IPS-18c (cell line): ENCODE results near the gene ENPP1.
"Not testable (repeated sequence)": the region's sequence is repeated elsewhere in the genome, so short reads cannot be mapped to it uniquely, and the experiment has no call there.

ENCODE experiments used
- H3K4me3 ChIP-seq: 2 replicates; pipeline ENCODE4 v1.7.0; 2013; ENCODE audit warnings: low read depth, mild to moderate bottlenecking, low read length, moderate library complexity; ENCODE audit not compliant: insufficient read depth
- H3K9me3 ChIP-seq: one replicate; pipeline ENCODE4 v1.6.1; 2013; ENCODE audit warnings: mild to moderate bottlenecking, low read length, moderate library complexity; ENCODE audit not compliant: control insufficient read depth, insufficient read depth

ENPP1 gene

DNA sequence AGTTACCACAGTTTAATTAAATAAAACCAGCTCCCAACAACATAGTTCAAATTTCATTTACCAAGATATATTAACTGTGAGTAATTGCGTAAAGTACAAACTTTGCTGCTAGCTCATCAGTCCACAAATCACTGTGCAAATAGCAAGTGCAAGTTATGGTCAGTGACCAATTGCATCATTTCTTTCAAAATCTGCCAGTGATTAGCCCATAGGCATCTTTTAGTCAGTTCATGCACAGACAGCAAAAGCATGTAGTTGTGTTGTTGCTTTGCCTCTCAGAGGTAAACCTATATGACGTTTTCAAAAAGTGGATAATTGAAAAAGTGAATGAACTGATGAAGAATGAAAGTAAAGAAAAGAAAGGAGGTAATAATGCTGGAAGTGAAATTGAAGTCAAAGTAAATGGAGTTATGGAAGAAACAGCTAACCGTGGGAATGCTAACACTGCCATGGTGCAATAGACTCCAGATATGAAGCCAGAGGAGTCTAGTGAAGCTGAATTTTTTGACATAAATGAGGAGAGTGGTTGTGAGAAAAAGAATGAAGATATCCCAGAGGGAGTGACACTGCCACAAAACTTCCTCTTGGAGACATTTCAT lies 36.5 kb downstream of the ENPP1 start:
- Histone ChIP-seq H3K4me3 (no peak overlapping the region), H3K9me3 (no peaks in the 10 kb centered on the region)

DNA sequence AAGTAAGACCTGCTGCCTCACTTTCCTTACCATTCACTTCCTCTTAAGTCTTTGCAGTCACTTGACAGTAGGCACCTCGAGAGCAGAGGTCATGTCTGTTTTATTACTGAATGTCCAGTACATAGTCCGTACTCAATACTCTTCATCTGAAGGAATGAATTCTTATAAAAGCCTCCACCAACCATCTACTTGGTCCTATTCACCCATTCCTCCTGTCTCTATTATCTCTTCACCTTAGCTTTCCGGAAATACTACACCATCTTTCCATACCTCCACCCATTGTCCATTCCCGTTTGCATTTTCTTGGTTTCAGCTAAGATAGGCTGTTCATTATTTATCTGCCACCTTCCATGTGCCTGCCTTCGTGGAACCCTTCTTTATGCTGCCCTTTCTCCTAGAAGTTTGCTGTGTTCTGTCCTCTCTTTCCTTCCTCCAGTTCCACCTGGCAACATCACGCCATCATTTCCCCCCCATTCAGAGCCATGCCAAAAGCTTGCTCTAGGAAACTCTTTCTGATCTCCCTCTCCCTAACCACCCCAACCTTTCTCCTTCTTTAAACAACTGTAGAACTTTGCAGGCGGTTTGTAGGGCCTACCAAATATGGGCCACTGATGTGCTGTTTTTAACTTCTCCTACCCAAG lies 38.3 kb downstream of the ENPP1 start:
- no peak overlapping the region for H3K4me3 ChIP-seq
- no peaks in the 10 kb centered on the region for H3K9me3 ChIP-seq

DNA sequence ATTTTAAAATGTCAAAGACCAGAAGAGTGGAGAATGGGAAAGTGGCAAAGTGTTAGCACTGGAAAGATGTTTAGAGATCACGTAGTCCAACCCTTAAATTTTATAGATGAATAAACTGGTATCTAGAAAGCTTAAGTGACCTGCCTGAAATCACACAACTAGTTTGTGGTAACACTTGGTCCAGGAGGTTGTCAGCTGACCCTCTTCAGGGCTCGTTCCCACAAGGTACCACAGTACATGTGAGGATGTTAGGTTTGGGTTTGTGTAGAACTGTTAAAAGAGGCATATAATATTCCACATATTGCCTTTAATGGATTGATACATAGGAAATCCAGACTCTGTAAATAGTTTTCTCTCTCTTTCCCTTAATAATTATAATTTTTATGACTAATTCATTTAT lies 39.1 kb downstream of the ENPP1 start:
- Histone ChIP-seq H3K9me3 (no peaks in the 10 kb centered on the region), H3K4me3 (no peak overlapping the region)

- Histone ChIP-seq H3K4me3 (no peak overlapping the region), H3K9me3 (no peaks in the 10 kb centered on the region)
These were observed 42.0 kb downstream of the ENPP1 start for GRCh38 chr6:131849799-131850198.

GRCh38 chr6:131851049-131851769 lies 43.4 kb downstream of the ENPP1 start:
- Histone ChIP-seq H3K4me3 (no peak overlapping the region), H3K9me3 (no peaks in the 10 kb centered on the region)

GRCh38 chr6:131852200-131852599 lies 44.4 kb downstream of the ENPP1 start:
- no peak overlapping the region for H3K4me3 ChIP-seq

GRCh38 chr6:131854803-131855202 lies 47.0 kb downstream of the ENPP1 start:
- H3K9me3 ChIP-seq: no peaks in the 10 kb centered on the region
- H3K4me3 ChIP-seq: no peak overlapping the region

More at GRCh38 chr6:131852200-131852599, 44.4 kb downstream of the ENPP1 start:
- H3K9me3 ChIP-seq: no peaks in the 10 kb centered on the region

GRCh38 chr6:131858765-131859415 lies 51.1 kb downstream of the ENPP1 start:
- H3K4me3 ChIP-seq: no peak overlapping the region
- no peaks in the 10 kb centered on the region for H3K9me3 ChIP-seq

DNA sequence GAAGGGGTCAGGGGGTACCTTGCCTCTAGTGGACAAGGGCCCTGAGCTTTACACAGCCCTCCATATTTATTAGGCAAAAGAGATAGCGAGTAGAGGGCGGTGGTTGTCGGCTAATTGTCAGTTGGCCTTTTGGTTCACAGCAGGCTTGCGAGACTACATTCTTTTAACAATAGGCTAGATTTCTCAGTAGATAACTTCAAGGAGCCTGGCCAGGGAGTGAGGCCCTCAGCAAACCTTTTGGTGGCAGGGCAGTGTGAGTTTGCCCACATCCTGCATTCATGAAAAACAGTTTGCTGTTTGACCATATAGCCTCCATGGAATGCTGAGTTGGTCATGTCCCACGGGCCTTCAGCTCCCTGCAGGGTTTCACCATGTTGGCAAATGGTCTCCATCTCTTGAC lies 51.8 kb downstream of the ENPP1 start:
- H3K9me3 ChIP-seq, H3K4me3 ChIP-seq: not testable (repeated sequence)

DNA sequence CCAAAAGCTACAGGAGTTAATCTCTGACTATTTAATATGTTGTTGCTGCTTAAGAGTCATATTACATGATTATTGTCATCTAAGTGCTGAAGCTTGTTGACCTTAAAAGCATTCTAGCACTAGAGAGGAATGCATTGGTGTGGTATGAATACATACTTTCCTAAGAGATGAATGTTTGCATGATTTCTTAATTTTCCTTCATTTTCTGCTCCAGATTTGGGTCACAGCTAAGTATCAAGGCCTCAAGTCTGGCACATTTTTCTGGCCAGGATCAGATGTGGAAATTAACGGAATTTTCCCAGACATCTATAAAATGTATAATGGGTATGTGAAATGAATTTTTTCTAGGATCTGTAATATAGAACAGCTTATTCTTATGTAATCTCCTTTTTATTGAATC lies 53.6 kb downstream of the ENPP1 start:
- H3K4me3 ChIP-seq: no peak overlapping the region

GRCh38 chr6:131862476-131862875 lies 54.7 kb downstream of the ENPP1 start:
- H3K9me3 ChIP-seq: no peaks in the 10 kb centered on the region
- H3K4me3 ChIP-seq: no peak overlapping the region

More for the DNA sequence above, 53.6 kb downstream of the ENPP1 start:
- no peaks in the 10 kb centered on the region for H3K9me3 ChIP-seq

GRCh38 chr6:131867744-131868143 lies 59.9 kb downstream of the ENPP1 start:
- Histone ChIP-seq H3K4me3 (no peak overlapping the region), H3K9me3 (no peaks in the 10 kb centered on the region)

DNA sequence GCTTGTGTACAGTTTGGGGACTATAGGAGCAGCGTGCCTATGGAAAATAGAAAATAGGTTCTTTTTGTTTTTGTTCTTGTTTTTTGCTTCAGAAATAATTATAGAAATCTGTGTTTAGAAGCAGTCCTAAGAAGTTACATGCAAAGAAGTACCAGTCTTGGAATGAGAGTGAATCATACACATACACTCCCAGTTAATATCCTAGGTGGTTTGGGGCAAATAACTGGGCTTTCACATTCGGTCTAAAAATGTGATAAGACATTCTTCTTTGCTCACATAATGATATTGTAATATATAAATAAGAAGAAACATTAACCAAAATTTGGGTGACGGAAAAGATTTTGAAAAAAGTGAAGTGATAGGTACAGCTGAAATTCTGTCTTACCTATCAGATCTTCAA lies 61.0 kb downstream of the ENPP1 start:
- Histone ChIP-seq H3K4me3 (no peak overlapping the region), H3K9me3 (no peaks in the 10 kb centered on the region)

- H3K9me3 ChIP-seq: no peaks in the 10 kb centered on the region
- no peak overlapping the region for H3K4me3 ChIP-seq
These were observed 67.8 kb downstream of the ENPP1 start for GRCh38 chr6:131875647-131876046.

DNA sequence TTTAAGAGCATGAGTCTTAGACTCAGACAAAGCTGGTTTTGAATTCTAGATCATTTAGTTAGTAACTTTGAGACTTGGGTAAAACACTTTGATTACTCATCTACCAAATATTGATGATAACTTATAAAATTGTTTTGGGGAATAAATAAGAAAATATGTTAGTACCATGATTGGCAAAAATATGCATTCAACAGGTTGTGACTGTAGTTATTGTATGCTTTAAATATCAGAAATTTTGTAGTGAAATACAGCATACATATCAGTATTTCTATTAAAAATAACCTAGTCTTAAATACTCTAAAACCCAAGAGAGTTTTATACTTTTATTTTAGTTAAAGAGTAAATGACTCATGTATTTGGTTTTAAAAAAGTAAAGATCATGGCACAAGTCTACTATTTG lies 68.7 kb downstream of the ENPP1 start:
- no peaks in the 10 kb centered on the region for H3K9me3 ChIP-seq

GRCh38 chr6:131877999-131878789 lies 70.4 kb downstream of the ENPP1 start:
- Histone ChIP-seq H3K4me3 (no peak overlapping the region), H3K9me3 (no peaks in the 10 kb centered on the region)

More for the DNA sequence above, 68.7 kb downstream of the ENPP1 start:
- no peak overlapping the region for H3K4me3 ChIP-seq

GRCh38 chr6:131883016-131883415 lies 75.2 kb downstream of the ENPP1 start:
- H3K9me3 ChIP-seq: no peaks in the 10 kb centered on the region
- no peak overlapping the region for H3K4me3 ChIP-seq
